AG04450 (cell line): Measurements from ENCODE around the gene ALDH2. TPM values are rescaled to one million over a fixed set of nuclear protein-coding genes. Genes with fewer than 3 reads are reported as not detected.
"Not testable (repeated sequence)": the region's sequence is repeated elsewhere in the genome, so short reads cannot be mapped to it uniquely, and the experiment has no call there.

ENCODE experiments used
- CTCF ChIA-PET: fragments of 300-600, 350-600 bp; formaldehyde crosslinking; extraction: SDS; loops from one replicate; lab custom pipeline; 2022; ENCODE audit warnings: antibody characterized with exemption, inconsistent platforms; lab: Charles Lee
- POLR2A ChIA-PET: fragments of 350-600 bp; formaldehyde crosslinking; extraction: SDS; loops from one replicate; lab custom pipeline; 2021; ENCODE audit warnings: antibody characterized with exemption, inconsistent platforms; lab: Yijun Ruan, JAX
- DNase-seq: peaks from one replicate; pipeline ENCODE4 v3.0.0-alpha.2; 2011; ENCODE audit warnings: low read depth, low spot score
- H3K27ac ChIP-seq: one replicate; pipeline ENCODE4 v1.5.1; 2012; ENCODE audit warnings: low read depth, low read length, control low read depth
- H3K27me3 ChIP-seq: one replicate; pipeline ENCODE4 v1.6.0; 2012; ENCODE audit warnings: low read length; ENCODE audit not compliant: control insufficient read depth, insufficient read depth
- H3K4me3 ChIP-seq: 2 replicates; pipeline ENCODE4 v1.5.1; 2011; ENCODE audit warnings: mild to moderate bottlenecking, low read depth, low read length, control low read depth
- H3K9me3 ChIP-seq: 2 replicates; pipeline ENCODE4 v1.5.1; 2012; ENCODE audit warnings: low read length; ENCODE audit not compliant: control insufficient read depth, insufficient read depth
- CTCF ChIP-seq: IDR thresholded peaks from 2 replicates; pipeline ENCODE4 v1.5.1; 2011; ENCODE audit warnings: low read depth, low read length, control low read depth, inconsistent platforms
- polyA minus RNA-seq: library from RNA; depleted of rRNA, polyadenylated mRNA; stranded (reverse); fragments of >200 nt; gene quantifications from 2 replicates; pipeline ENCODE4 v1.2.3, GENCODE V29; 2011; rRNA and poly(A)+ RNA removed
- polyA plus RNA-seq: library from polyadenylated mRNA; depleted of rRNA; stranded (reverse); fragments of >200 nt; gene quantifications from 2 replicates; pipeline ENCODE4 v1.2.3, GENCODE V29; 2011; rRNA removed

Gene ALDH2
- polyA plus RNA-seq, result 84.1 and 90.8 TPM in 2 replicates
- polyA minus RNA-seq, result 42.2 and 53.0 TPM in 2 replicates

- Histone ChIP-seq H3K9me3 (no peaks in the 10 kb centered on the region), H3K27ac (peak within 1 kb of the TSS; percentile 39), H3K27me3 (no peaks in the 10 kb centered on the region), H3K4me3 (peak within 1 kb of the TSS; percentile 78)
- ChIA-PET CTCF (interaction anchor here (0.6 to 5.0 kb wide), 3 partner anchors 13 to 48 kb away, joined by 3 to 29 read pairs (median 6); no protein-coding TSS in a partner anchor), POLR2A (interaction anchor here (0.5 to 1.1 kb wide), 9 partner anchors 8 to 537 kb away, joined by 3 to 11 read pairs (median 6); partner anchors contain the start of genes ACAD10 and BRAP)
- no peak for DNase-seq
- TF ChIP-seq CTCF, result no peak
These were observed at the start of gene ALDH2 for GRCh38 chr12:111766608-111767361. TSS of gene ALDH2 (plus strand) at chr12:111766933. CDS start at chr12:111766983, 50 bp downstream.

GRCh38 chr12:111719316-111719715 lies 47.4 kb upstream of the ALDH2 start:
- H3K27ac ChIP-seq, result not testable (repeated sequence)

GRCh38 chr12:111720457-111720856 lies 46.3 kb upstream of the ALDH2 start:
- DNase-seq, result no peak
- H3K27me3 ChIP-seq, result no peaks in the 10 kb centered on the region
- ChIA-PET POLR2A (no interaction called here), CTCF (interaction anchor here (1.0 to 1.2 kb wide), 3 partner anchors 33 to 269 kb away, joined by 3 to 4 read pairs (median 3); no protein-coding TSS in a partner anchor)
- no peak overlapping the region for H3K4me3 ChIP-seq
- no peak for TF ChIP-seq CTCF
- no peaks in the 10 kb centered on the region for H3K9me3 ChIP-seq
- no peak overlapping the region for H3K27ac ChIP-seq

More at GRCh38 chr12:111719316-111719715, 47.4 kb upstream of the ALDH2 start:
- H3K4me3 ChIP-seq, H3K27me3 ChIP-seq, DNase-seq, H3K9me3 ChIP-seq: not testable (repeated sequence)
- CTCF ChIA-PET, result interaction anchor here (1.2 kb wide), 2 partner anchors 94 to 268 kb away, joined by 3 to 4 read pairs; no protein-coding TSS in a partner anchor
- POLR2A ChIA-PET, result interaction anchor here (0.7 kb wide), 1 partner anchor 74 kb away, joined by 3 read pairs; no protein-coding TSS in a partner anchor

- H3K9me3 ChIP-seq, DNase-seq, POLR2A ChIA-PET, H3K27ac ChIP-seq, H3K27me3 ChIP-seq, H3K4me3 ChIP-seq, CTCF ChIA-PET: not testable (repeated sequence)
These were observed 42.9 kb upstream of the ALDH2 start for GRCh38 chr12:111723646-111724360.

GRCh38 chr12:111728795-111729194 lies 37.9 kb upstream of the ALDH2 start:
- no peak for DNase-seq
- Histone ChIP-seq H3K9me3 (no peaks in the 10 kb centered on the region), H3K4me3 (no peak overlapping the region), H3K27ac (no peak overlapping the region), H3K27me3 (no peaks in the 10 kb centered on the region)
- ChIA-PET POLR2A (no interaction called here), CTCF (no interaction called here)
- TF ChIP-seq CTCF, result no peak
